Gastrocnemius medialis (tissue), 4 donors: ENCODE data around the gene CERS6.

ENCODE experiments used
- CTCF ChIP-seq, 5 experiments: fragments of 450-650 bp in 3 of 5; fragments of 200-600 bp in 2 of 5; sonication (generic) in 2 of 5; IDR thresholded peaks in 4 of 5; conservative IDR thresholded peaks in 1 of 5; 1 replicate in 4 of 5; 2 replicates in 1 of 5; pipeline ENCODE4 v1.5.1; 2016 to 2019; ENCODE audit warnings: antibody characterized with exemption in 5 of 5, mild to moderate bottlenecking in 3 of 5, moderate library complexity in 3 of 5
- POLR2A ChIP-seq, 2 donors: fragments of 450-650 bp; IDR thresholded peaks; one replicate each; pipeline ENCODE4 v1.6.1; 2017; ENCODE audit warnings: antibody characterized with exemption in 2 of 2, mild to moderate bottlenecking in 2 of 2, moderate library complexity in 2 of 2

- TF ChIP-seq CTCF (IDR thresholded peaks at IDR 0.05 in 4 of 5, conservative IDR thresholded peaks at IDR 0.05 in 1 of 5) (no peak), POLR2A (IDR thresholded peaks at IDR 0.05) (no peak)
Observed at GRCh38 chr2:168457190-168457895, 1.3 kb downstream of the CERS6 start.
